GM23338 (cell line): ENCODE results near the gene PTPRQ.
"Not testable (repeated sequence)": the region's sequence is repeated elsewhere in the genome, so short reads cannot be mapped to it uniquely, and the experiment has no call there.

Source experiments
- CREB1 ChIP-seq: fragments of 250-450 bp; sonication (Bioruptor Pico); IDR thresholded peaks from 2 replicates; pipeline ENCODE4 v1.5.0; 2020; ENCODE audit warnings: low read depth, mild to moderate bottlenecking, moderate library complexity
- EZH2 ChIP-seq: fragments of 200-600 bp; sonication (generic); IDR thresholded peaks from one replicate; pipeline ENCODE4 v1.8.0; 2017; ENCODE audit warnings: antibody characterized with exemption, mild to moderate bottlenecking, low read depth; ENCODE audit not compliant: unreplicated experiment
- EZH2phosphoT487 ChIP-seq: fragments of 200-600 bp; sonication (generic); IDR thresholded peaks from one replicate; pipeline ENCODE4 v1.8.1; 2018; ENCODE audit warnings: antibody characterized with exemption; ENCODE audit not compliant: unreplicated experiment
- JUNB ChIP-seq: IDR thresholded peaks from one replicate; pipeline ENCODE4 v1.6.1; 2016; ENCODE audit warnings: antibody characterized with exemption; ENCODE audit not compliant: unreplicated experiment
- NANOG ChIP-seq: IDR thresholded peaks from 2 replicates; pipeline ENCODE4 v1.6.1; 2016; ENCODE audit warnings: antibody characterized with exemption, borderline replicate concordance
- POLR2AphosphoS5 ChIP-seq: IDR thresholded peaks from 2 replicates; pipeline ENCODE4 v1.6.1; 2016; ENCODE audit warnings: antibody characterized with exemption, low read depth
- STAT1 ChIP-seq: IDR thresholded peaks from one replicate; pipeline ENCODE4 v1.6.1; 2016; ENCODE audit warnings: antibody characterized with exemption; ENCODE audit not compliant: unreplicated experiment
- ZNF114 ChIP-seq: fragments of 250-450 bp; sonication (Bioruptor Pico); IDR thresholded peaks from 2 replicates; pipeline ENCODE4 v1.5.0; 2020; ENCODE audit warnings: mild to moderate bottlenecking, moderate library complexity
- ZNF331 ChIP-seq: fragments of 250-450 bp; sonication (Bioruptor Pico); IDR thresholded peaks from 2 replicates; pipeline ENCODE4 v1.5.0; 2020; ENCODE audit warnings: low read depth, mild to moderate bottlenecking, moderate library complexity
- TF ChIP-seq, protein P1 (sequence below), 2 experiments: fragments of 200-600 bp in 1 of 2; sonication (generic) in 1 of 2; conservative IDR thresholded peaks; 2 replicates each; pipeline versions ENCODE4 v1.5.1 to v1.6.1; 2016 to 2017; ENCODE audit warnings: antibody characterized with exemption in 2 of 2, low read depth in 2 of 2, mild to moderate bottlenecking in 2 of 2, moderate library complexity in 1 of 2
- TF ChIP-seq, protein P2 (sequence below): IDR thresholded peaks from one replicate; pipeline ENCODE4 v1.6.1; 2018; ENCODE audit warnings: antibody characterized with exemption; ENCODE audit not compliant: unreplicated experiment
- TF ChIP-seq, protein P3 (sequence below): IDR thresholded peaks from 2 replicates; pipeline ENCODE4 v1.6.1; 2016; ENCODE audit warnings: antibody characterized with exemption
- TF ChIP-seq, protein P4 (sequence below): fragments of 250-450 bp; sonication (Bioruptor Pico); IDR thresholded peaks from 2 replicates; pipeline ENCODE4 v1.5.0; 2020; ENCODE audit warnings: mild to moderate bottlenecking, moderate library complexity

DNA sequence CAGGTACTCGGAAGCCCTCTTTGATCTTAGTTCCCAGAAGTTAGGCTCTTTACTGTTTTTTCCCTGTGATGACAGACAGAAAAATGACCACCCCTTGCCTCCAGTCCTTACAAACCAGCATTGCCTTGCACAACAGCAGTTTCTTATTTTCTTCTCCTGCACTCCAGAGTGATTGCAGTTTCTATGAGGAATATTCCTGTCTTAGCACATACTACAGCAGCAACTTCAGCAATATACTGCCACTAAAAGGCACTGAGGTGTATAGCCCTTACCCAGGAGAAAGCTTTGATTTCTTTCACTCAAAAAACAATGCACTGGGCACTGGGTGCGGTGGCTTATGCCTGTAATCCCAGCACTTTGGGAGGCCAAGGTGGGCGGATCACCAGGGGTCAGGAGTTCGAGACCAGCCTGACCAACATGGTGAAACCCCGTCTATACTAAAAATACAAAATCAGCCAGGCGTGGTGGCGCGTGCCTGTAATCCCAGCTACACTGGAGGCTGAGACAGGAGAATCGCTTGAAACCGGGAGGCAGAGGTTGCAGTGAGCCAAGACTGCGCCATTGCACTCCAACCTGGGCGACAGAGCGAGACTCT is 232.1 kb downstream of the PTPRQ start:
- TF ChIP-seq, protein P1, sequence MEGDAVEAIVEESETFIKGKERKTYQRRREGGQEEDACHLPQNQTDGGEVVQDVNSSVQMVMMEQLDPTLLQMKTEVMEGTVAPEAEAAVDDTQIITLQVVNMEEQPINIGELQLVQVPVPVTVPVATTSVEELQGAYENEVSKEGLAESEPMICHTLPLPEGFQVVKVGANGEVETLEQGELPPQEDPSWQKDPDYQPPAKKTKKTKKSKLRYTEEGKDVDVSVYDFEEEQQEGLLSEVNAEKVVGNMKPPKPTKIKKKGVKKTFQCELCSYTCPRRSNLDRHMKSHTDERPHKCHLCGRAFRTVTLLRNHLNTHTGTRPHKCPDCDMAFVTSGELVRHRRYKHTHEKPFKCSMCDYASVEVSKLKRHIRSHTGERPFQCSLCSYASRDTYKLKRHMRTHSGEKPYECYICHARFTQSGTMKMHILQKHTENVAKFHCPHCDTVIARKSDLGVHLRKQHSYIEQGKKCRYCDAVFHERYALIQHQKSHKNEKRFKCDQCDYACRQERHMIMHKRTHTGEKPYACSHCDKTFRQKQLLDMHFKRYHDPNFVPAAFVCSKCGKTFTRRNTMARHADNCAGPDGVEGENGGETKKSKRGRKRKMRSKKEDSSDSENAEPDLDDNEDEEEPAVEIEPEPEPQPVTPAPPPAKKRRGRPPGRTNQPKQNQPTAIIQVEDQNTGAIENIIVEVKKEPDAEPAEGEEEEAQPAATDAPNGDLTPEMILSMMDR (conservative IDR thresholded peaks at IDR 0.05; ENCODE audit: low read depth in 2 of 2) = 0 out of 4 replicates have a peak, but pooled peaks have one; percentile 11 to 21
- TF ChIP-seq EZH2; POLR2AphosphoS5; EZH2phosphoT487; ZNF114 (CRISPR knock-in tag); STAT1; JUNB; NANOG; CREB1 (CRISPR knock-in tag); ZNF331 (CRISPR knock-in tag): not testable (repeated sequence)
- TF ChIP-seq, protein P2, sequence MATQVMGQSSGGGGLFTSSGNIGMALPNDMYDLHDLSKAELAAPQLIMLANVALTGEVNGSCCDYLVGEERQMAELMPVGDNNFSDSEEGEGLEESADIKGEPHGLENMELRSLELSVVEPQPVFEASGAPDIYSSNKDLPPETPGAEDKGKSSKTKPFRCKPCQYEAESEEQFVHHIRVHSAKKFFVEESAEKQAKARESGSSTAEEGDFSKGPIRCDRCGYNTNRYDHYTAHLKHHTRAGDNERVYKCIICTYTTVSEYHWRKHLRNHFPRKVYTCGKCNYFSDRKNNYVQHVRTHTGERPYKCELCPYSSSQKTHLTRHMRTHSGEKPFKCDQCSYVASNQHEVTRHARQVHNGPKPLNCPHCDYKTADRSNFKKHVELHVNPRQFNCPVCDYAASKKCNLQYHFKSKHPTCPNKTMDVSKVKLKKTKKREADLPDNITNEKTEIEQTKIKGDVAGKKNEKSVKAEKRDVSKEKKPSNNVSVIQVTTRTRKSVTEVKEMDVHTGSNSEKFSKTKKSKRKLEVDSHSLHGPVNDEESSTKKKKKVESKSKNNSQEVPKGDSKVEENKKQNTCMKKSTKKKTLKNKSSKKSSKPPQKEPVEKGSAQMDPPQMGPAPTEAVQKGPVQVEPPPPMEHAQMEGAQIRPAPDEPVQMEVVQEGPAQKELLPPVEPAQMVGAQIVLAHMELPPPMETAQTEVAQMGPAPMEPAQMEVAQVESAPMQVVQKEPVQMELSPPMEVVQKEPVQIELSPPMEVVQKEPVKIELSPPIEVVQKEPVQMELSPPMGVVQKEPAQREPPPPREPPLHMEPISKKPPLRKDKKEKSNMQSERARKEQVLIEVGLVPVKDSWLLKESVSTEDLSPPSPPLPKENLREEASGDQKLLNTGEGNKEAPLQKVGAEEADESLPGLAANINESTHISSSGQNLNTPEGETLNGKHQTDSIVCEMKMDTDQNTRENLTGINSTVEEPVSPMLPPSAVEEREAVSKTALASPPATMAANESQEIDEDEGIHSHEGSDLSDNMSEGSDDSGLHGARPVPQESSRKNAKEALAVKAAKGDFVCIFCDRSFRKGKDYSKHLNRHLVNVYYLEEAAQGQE = not testable (repeated sequence)
- TF ChIP-seq, protein P3, sequence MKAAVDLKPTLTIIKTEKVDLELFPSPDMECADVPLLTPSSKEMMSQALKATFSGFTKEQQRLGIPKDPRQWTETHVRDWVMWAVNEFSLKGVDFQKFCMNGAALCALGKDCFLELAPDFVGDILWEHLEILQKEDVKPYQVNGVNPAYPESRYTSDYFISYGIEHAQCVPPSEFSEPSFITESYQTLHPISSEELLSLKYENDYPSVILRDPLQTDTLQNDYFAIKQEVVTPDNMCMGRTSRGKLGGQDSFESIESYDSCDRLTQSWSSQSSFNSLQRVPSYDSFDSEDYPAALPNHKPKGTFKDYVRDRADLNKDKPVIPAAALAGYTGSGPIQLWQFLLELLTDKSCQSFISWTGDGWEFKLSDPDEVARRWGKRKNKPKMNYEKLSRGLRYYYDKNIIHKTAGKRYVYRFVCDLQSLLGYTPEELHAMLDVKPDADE = not testable (repeated sequence)
- TF ChIP-seq, protein P4, sequence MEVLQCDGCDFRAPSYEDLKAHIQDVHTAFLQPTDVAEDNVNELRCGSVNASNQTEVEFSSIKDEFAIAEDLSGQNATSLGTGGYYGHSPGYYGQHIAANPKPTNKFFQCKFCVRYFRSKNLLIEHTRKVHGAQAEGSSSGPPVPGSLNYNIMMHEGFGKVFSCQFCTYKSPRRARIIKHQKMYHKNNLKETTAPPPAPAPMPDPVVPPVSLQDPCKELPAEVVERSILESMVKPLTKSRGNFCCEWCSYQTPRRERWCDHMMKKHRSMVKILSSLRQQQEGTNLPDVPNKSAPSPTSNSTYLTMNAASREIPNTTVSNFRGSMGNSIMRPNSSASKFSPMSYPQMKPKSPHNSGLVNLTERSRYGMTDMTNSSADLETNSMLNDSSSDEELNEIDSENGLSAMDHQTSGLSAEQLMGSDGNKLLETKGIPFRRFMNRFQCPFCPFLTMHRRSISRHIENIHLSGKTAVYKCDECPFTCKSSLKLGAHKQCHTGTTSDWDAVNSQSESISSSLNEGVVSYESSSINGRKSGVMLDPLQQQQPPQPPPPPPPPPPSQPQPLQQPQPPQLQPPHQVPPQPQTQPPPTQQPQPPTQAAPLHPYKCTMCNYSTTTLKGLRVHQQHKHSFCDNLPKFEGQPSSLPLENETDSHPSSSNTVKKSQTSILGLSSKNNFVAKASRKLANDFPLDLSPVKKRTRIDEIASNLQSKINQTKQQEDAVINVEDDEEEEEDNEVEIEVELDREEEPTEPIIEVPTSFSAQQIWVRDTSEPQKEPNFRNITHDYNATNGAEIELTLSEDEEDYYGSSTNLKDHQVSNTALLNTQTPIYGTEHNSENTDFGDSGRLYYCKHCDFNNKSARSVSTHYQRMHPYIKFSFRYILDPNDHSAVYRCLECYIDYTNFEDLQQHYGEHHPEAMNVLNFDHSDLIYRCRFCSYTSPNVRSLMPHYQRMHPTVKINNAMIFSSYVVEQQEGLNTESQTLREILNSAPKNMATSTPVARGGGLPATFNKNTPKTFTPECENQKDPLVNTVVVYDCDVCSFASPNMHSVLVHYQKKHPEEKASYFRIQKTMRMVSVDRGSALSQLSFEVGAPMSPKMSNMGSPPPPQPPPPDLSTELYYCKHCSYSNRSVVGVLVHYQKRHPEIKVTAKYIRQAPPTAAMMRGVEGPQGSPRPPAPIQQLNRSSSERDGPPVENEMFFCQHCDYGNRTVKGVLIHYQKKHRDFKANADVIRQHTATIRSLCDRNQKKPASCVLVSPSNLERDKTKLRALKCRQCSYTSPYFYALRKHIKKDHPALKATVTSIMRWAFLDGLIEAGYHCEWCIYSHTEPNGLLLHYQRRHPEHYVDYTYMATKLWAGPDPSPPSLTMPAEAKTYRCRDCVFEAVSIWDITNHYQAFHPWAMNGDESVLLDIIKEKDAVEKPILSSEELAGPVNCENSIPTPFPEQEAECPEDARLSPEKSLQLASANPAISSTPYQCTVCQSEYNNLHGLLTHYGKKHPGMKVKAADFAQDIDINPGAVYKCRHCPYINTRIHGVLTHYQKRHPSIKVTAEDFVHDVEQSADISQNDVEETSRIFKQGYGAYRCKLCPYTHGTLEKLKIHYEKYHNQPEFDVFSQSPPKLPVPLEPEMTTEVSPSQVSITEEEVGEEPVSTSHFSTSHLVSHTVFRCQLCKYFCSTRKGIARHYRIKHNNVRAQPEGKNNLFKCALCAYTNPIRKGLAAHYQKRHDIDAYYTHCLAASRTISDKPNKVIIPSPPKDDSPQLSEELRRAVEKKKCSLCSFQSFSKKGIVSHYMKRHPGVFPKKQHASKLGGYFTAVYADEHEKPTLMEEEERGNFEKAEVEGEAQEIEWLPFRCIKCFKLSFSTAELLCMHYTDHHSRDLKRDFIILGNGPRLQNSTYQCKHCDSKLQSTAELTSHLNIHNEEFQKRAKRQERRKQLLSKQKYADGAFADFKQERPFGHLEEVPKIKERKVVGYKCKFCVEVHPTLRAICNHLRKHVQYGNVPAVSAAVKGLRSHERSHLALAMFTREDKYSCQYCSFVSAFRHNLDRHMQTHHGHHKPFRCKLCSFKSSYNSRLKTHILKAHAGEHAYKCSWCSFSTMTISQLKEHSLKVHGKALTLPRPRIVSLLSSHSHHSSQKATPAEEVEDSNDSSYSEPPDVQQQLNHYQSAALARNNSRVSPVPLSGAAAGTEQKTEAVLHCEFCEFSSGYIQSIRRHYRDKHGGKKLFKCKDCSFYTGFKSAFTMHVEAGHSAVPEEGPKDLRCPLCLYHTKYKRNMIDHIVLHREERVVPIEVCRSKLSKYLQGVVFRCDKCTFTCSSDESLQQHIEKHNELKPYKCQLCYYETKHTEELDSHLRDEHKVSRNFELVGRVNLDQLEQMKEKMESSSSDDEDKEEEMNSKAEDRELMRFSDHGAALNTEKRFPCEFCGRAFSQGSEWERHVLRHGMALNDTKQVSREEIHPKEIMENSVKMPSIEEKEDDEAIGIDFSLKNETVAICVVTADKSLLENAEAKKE (CRISPR knock-in tag) = not testable (repeated sequence)
